ENCODE results near the gene ZNF410. TPM values are rescaled to one million over a fixed set of nuclear protein-coding genes. Genes with fewer than 3 reads are reported as not detected.

ZNF410 gene
- total RNA-seq, 4 donors from 2014 or later: 33.2 to 104 (median 45.9) TPM

- H3K27me3 ChIP-seq: no peaks in the 10 kb centered on the region
- H3K4me1 ChIP-seq: no peaks in the 10 kb centered on the region
- H3K27ac ChIP-seq: no peak overlapping the region
- no peak for TF ChIP-seq POLR2AphosphoS5 (IDR thresholded peaks at IDR 0.05)
- no peak for TF ChIP-seq EP300 (IDR thresholded peaks at IDR 0.05; ENCODE audit: low read depth)
- TF ChIP-seq POLR2A (IDR thresholded peaks at IDR 0.05): no peak
- TF ChIP-seq, protein P1, sequence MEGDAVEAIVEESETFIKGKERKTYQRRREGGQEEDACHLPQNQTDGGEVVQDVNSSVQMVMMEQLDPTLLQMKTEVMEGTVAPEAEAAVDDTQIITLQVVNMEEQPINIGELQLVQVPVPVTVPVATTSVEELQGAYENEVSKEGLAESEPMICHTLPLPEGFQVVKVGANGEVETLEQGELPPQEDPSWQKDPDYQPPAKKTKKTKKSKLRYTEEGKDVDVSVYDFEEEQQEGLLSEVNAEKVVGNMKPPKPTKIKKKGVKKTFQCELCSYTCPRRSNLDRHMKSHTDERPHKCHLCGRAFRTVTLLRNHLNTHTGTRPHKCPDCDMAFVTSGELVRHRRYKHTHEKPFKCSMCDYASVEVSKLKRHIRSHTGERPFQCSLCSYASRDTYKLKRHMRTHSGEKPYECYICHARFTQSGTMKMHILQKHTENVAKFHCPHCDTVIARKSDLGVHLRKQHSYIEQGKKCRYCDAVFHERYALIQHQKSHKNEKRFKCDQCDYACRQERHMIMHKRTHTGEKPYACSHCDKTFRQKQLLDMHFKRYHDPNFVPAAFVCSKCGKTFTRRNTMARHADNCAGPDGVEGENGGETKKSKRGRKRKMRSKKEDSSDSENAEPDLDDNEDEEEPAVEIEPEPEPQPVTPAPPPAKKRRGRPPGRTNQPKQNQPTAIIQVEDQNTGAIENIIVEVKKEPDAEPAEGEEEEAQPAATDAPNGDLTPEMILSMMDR (IDR thresholded peaks at IDR 0.05): no peak
- H3K36me3 ChIP-seq: peaks cover 0 to 75% (median 34%) of the 10 kb centered on the region in 4 donors
- H3K9me3 ChIP-seq: no peaks in the 10 kb centered on the region
- intact Hi-C loops (cut with DNase I; ENCODE audit: low total_unique reads): no loop called here
- WGBS, 2 donors (ENCODE audit: low coverage in 1 of 2): 73 to 90% methylated on average over 2 to 4 of the region's 4 CpGs
- H3K4me3 ChIP-seq: no peak overlapping the region
- in situ Hi-C loops (cut with MboI; ENCODE audit: low pct_ligation_motif_present in 1 of 4, low pct_unique_long_range_greater_than_20kb in 1 of 4, low sequenced_read_pairs in 3 of 4): no loop called here
- DNase-seq: no peak
Measured at GRCh38 chr14:73965216-73965615, 78.6 kb downstream of the ZNF410 start.

DNA sequence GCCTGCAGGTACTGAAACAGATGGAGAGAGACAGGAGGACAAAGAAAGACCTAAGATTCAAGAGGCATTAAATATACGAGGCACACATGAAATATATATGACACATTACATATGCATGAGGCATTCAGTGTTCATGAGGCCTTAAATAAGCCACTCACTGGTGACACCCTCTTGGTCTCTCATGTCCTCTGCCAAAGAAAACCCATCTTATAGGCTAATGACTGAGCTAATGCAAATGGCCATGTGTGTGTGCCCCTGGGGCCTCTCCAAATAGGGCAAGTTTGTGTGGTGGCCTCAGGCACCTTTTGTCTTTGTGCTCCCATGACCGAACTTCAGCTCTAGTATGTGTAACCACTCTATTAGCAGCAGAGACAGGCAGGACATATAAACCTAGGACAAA is 82.2 kb downstream of the ZNF410 start:
- no peak overlapping the region for H3K4me3 ChIP-seq
- H3K27ac ChIP-seq: no peak overlapping the region
- H3K36me3 ChIP-seq: peaks cover 0 to 52% (median 22%) of the 10 kb centered on the region in 4 donors
- 83 to 88% methylated on average over 1 to 2 of the region's 2 CpGs for WGBS, 2 donors (ENCODE audit: low coverage in 1 of 2)
- DNase-seq: no peak
- in situ Hi-C loops (cut with MboI; ENCODE audit: low pct_ligation_motif_present in 1 of 4, low pct_unique_long_range_greater_than_20kb in 1 of 4, low sequenced_read_pairs in 3 of 4) (no loop called here), intact Hi-C loops (cut with DNase I; ENCODE audit: low total_unique reads) (no loop called here)
- no peaks in the 10 kb centered on the region for H3K9me3 ChIP-seq
- no peak for TF ChIP-seq POLR2AphosphoS5 (IDR thresholded peaks at IDR 0.05)
- H3K27me3 ChIP-seq: no peaks in the 10 kb centered on the region
- H3K4me1 ChIP-seq: peaks cover 0 to 5% (median 0%) of the 10 kb centered on the region in 4 donors

DNA sequence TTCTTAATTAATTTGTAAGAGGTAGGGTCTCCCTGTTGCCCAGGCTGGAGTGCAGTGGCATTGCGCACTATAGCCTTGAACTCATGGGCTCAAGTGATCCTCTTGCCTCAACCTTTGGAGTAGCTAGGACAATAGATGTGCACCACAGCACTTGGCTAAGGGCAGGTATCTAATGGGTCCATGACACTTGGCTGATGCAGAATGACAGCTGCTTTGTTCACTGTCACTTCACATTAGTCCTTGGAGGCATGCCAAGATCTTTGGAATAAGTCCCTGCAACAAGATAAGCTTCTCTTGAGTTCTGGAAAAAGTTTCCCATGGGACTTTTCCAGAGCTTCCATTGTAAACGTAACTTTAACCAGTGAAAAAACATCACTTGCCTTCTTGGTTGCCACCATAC is 86.8 kb downstream of the ZNF410 start:
- H3K27me3 ChIP-seq: no peaks in the 10 kb centered on the region
- peaks cover 0 to 31% (median 17%) of the 10 kb centered on the region in 4 donors for H3K36me3 ChIP-seq
- peaks cover 0 to 13% (median 6%) of the 10 kb centered on the region in 4 donors for H3K4me1 ChIP-seq
- no peak overlapping the region for H3K4me3 ChIP-seq
- DNase-seq: no peak
- H3K27ac ChIP-seq: no peak overlapping the region
- in situ Hi-C loops (cut with MboI; ENCODE audit: low pct_ligation_motif_present in 1 of 4, low pct_unique_long_range_greater_than_20kb in 1 of 4, low sequenced_read_pairs in 3 of 4): no loop called here
- no peaks in the 10 kb centered on the region for H3K9me3 ChIP-seq
- intact Hi-C loops (cut with DNase I; ENCODE audit: low total_unique reads): no loop called here
- TF ChIP-seq, protein P1 (IDR thresholded peaks at IDR 0.05): no peak
- no peak for TF ChIP-seq EP300 (IDR thresholded peaks at IDR 0.05; ENCODE audit: low read depth)
- TF ChIP-seq POLR2AphosphoS5 (IDR thresholded peaks at IDR 0.05): no peak
- 77% methylated on average over 2 of the region's 2 CpGs; no CpG with 5 or more reads in 1 of the 2 donors for WGBS, 2 donors (ENCODE audit: low coverage in 1 of 2)

DNA sequence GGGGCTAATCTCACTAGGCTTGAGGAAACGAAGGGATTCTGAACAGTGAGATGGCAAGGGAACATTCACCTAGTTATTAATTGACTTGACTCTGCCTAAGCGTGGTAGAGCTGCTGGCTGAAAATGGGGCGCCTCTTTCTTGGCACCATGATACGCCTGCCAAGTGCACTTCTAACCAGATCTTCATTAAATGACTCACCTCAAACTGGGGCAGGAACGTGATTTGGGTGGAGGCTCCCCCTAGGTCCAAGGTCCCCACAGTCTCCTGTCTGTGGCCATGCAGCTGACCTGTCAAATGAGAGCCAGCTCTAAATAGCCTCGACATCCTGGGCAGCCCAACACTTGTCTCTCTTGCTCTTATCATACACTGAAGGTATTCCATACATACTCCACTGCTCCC is 89.5 kb downstream of the ZNF410 start:
- Histone ChIP-seq H3K4me3 (no peak overlapping the region), H3K9me3 (no peaks in the 10 kb centered on the region), H3K27me3 (no peaks in the 10 kb centered on the region), H3K36me3 (peaks cover 0 to 14% (median 5%) of the 10 kb centered on the region in 4 donors), H3K27ac (no peak overlapping the region), H3K4me1 (peaks cover 0 to 19% (median 6%) of the 10 kb centered on the region in 4 donors)
- intact Hi-C loops (cut with DNase I; ENCODE audit: low total_unique reads) (no loop called here), in situ Hi-C loops (cut with MboI; ENCODE audit: low pct_ligation_motif_present in 1 of 4, low pct_unique_long_range_greater_than_20kb in 1 of 4, low sequenced_read_pairs in 3 of 4) (no loop called here)
- no peak for TF ChIP-seq POLR2A (IDR thresholded peaks at IDR 0.05)
- no peak for TF ChIP-seq POLR2AphosphoS5 (IDR thresholded peaks at IDR 0.05)
- TF ChIP-seq, protein P1 (IDR thresholded peaks at IDR 0.05): no peak
- peak; percentile 26 for DNase-seq
- 73 to 77% methylated on average over 4 to 6 of the region's 6 CpGs for WGBS, 2 donors (ENCODE audit: low coverage in 1 of 2)

DNA sequence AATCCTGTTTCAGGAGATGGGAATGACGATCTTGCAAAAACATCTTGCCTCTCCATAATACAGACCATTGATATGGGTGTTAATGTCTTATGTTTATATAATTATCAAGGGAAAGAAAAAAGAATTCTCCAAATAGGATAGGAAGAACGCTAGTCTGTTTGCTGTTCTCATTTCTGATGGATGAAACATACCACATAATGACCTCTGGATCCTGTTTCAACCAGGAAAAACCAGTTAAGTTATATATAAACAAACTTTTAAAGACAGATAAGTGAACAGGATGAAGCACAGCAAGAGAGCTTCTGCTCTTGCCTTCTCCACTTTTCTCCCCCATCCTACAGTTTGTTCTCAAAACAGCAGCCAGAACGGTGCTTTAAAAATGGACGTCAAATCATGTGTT is 91.2 kb downstream of the ZNF410 start:
- WGBS, 2 donors (ENCODE audit: low coverage in 1 of 2): 40 to 51% methylated on average over 3 to 4 of the region's 4 CpGs
- intact Hi-C loops (cut with DNase I; ENCODE audit: low total_unique reads): no loop called here
- Histone ChIP-seq H3K4me1 (peaks cover 0 to 16% (median 6%) of the 10 kb centered on the region in 4 donors), H3K27ac (peak overlapping the region in 2 of 4 donors; percentile 13 to 22), H3K9me3 (no peaks in the 10 kb centered on the region), H3K4me3 (no peak overlapping the region), H3K36me3 (peaks cover 0 to 13% (median 5%) of the 10 kb centered on the region in 4 donors), H3K27me3 (no peaks in the 10 kb centered on the region)
- TF ChIP-seq POLR2AphosphoS5 (IDR thresholded peaks at IDR 0.05): no peak
- TF ChIP-seq POLR2A (IDR thresholded peaks at IDR 0.05): no peak
- TF ChIP-seq EP300 (IDR thresholded peaks at IDR 0.05; ENCODE audit: low read depth): no peak
- TF ChIP-seq, protein P1 (IDR thresholded peaks at IDR 0.05): no peak
- in situ Hi-C loops (cut with MboI; ENCODE audit: low pct_ligation_motif_present in 1 of 4, low pct_unique_long_range_greater_than_20kb in 1 of 4, low sequenced_read_pairs in 3 of 4): no loop called here
- no peak for DNase-seq
